ENCODE measurements around the gene RALGPS1.

Gene RALGPS1

GRCh38 chr9:127078988-127079387 is 164.4 kb downstream of the RALGPS1 start:
- H3K9me3 ChIP-seq (ENCODE audit: control insufficient read depth, low read depth, low read length), result no peaks in the 10 kb centered on the region

DNA sequence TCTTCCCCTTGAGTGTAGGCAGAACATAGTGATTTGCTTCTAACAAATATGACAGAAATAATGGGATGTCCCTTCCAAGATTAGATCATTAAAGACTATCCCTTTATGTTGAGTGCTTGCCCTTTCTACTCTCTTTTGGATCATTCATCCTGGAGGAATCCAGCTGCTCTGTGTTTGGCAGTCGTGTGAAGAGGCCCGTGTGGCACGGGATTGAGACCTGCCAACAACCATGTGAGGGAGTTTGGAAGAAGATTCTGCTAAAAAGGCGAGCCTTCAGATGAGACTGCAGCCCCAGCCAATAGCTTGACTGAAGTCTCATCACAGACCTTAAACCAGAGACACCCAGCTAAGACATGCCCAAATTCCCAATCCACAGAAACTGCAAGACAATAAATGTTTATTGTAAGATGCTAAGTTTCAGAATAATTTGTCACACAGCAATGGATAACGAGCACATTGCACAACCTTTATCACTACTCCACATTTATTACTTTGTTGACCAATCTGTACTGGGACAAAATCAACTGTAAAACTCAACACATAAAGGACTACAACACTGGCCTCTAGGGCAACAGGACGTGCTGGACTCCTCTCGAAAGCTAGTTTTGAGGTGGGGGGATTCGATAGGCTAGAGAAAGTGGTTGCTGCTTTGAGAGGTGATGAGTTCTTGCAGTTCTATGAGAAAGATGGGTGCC is 165.0 kb downstream of the RALGPS1 start:
- Histone ChIP-seq H3K4me1 (ENCODE audit: control insufficient read depth, low read depth, low read length) (peaks cover 33% of the 10 kb centered on the region), H3K27ac (ENCODE audit: low read length) (no peak overlapping the region), H3K36me3 (ENCODE audit: control insufficient read depth, low read depth, low read length) (no peaks in the 10 kb centered on the region), H3K4me3 (ENCODE audit: low read length) (no peak overlapping the region), H3K9ac (ENCODE audit: low read length) (no peak overlapping the region), H3K9me3 (ENCODE audit: control insufficient read depth, low read depth, low read length) (no peaks in the 10 kb centered on the region), H3K27me3 (ENCODE audit: control insufficient read depth, insufficient read depth, low read length) (no peaks in the 10 kb centered on the region)

More at GRCh38 chr9:127078988-127079387, 164.4 kb downstream of the RALGPS1 start:
- Histone ChIP-seq H3K9ac (ENCODE audit: low read length) (no peak overlapping the region), H3K27ac (ENCODE audit: low read length) (no peak overlapping the region), H3K4me1 (ENCODE audit: control insufficient read depth, low read depth, low read length) (peaks cover 39% of the 10 kb centered on the region), H3K4me3 (ENCODE audit: low read length) (no peak overlapping the region), H3K36me3 (ENCODE audit: control insufficient read depth, low read depth, low read length) (no peaks in the 10 kb centered on the region), H3K27me3 (ENCODE audit: control insufficient read depth, insufficient read depth, low read length) (no peaks in the 10 kb centered on the region)

GRCh38 chr9:127081250-127082185 is 166.9 kb downstream of the RALGPS1 start:
- Histone ChIP-seq H3K9ac (ENCODE audit: low read length) (no peak overlapping the region), H3K4me3 (ENCODE audit: low read length) (no peak overlapping the region), H3K36me3 (ENCODE audit: control insufficient read depth, low read depth, low read length) (no peaks in the 10 kb centered on the region), H3K27me3 (ENCODE audit: control insufficient read depth, insufficient read depth, low read length) (no peaks in the 10 kb centered on the region), H3K4me1 (ENCODE audit: control insufficient read depth, low read depth, low read length) (peaks cover 14% of the 10 kb centered on the region), H3K9me3 (ENCODE audit: control insufficient read depth, low read depth, low read length) (no peaks in the 10 kb centered on the region), H3K27ac (ENCODE audit: low read length) (no peak overlapping the region)

DNA sequence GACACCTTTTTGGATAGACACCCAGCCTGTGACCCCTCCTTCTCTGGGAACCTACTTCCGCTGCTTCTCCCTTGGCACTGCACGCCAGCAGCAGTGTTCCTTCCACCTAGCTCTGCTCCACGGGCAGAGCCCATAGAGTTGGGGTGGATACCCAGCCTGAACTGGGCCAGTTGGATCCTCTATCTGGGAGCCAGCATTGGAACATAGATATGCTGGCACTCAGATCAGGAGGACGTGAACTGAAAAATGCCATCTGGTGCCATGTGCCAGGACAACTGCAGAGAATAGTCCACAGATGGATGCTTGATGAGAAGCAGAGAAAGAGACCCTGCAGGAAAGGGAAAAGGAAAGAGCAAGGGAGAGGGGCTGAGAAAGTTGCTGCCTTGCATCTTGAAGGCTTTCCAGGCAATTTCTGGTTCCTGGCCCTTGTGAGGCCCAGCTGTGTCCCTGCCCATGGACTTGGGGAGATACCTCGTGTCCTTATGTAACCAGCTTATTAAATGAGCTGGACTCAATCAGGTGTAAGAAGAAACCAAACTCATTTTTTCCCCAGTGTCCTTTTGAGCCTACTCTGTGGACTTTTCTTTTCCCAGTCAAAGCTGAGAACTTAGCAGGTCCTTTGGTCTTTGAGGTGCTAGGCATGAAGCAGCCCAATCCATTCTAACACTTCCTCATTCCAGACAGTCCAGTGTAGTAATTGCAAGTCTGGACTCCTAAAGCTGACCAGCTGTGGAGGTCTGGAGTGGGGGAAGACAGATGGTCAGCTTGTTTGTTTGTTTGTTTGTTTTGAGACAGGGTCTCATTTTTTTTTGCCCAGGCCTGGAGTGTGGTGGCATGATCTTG is 168.8 kb downstream of the RALGPS1 start:
- H3K4me1 ChIP-seq (ENCODE audit: control insufficient read depth, low read depth, low read length), result no peaks in the 10 kb centered on the region
- H3K27ac ChIP-seq (ENCODE audit: low read length), result no peak overlapping the region
- H3K27me3 ChIP-seq (ENCODE audit: control insufficient read depth, insufficient read depth, low read length), result no peaks in the 10 kb centered on the region
- H3K9ac ChIP-seq (ENCODE audit: low read length), result no peak overlapping the region
- no peaks in the 10 kb centered on the region for H3K9me3 ChIP-seq (ENCODE audit: control insufficient read depth, low read depth, low read length)
- no peak overlapping the region for H3K4me3 ChIP-seq (ENCODE audit: low read length)
- H3K36me3 ChIP-seq (ENCODE audit: control insufficient read depth, low read depth, low read length), result no peaks in the 10 kb centered on the region

- Histone ChIP-seq H3K27me3 (ENCODE audit: control insufficient read depth, insufficient read depth, low read length) (no peaks in the 10 kb centered on the region), H3K4me1 (ENCODE audit: control insufficient read depth, low read depth, low read length) (no peaks in the 10 kb centered on the region), H3K36me3 (ENCODE audit: control insufficient read depth, low read depth, low read length) (no peaks in the 10 kb centered on the region), H3K9ac (ENCODE audit: low read length) (no peak overlapping the region), H3K9me3 (ENCODE audit: control insufficient read depth, low read depth, low read length) (no peaks in the 10 kb centered on the region), H3K4me3 (ENCODE audit: low read length) (no peak overlapping the region), H3K27ac (ENCODE audit: low read length) (no peak overlapping the region)
Measured at GRCh38 chr9:127084076-127085039, 169.8 kb downstream of the RALGPS1 start.

GRCh38 chr9:127085186-127085585 is 170.6 kb downstream of the RALGPS1 start:
- H3K27ac ChIP-seq (ENCODE audit: low read length), result no peak overlapping the region
- H3K27me3 ChIP-seq (ENCODE audit: control insufficient read depth, insufficient read depth, low read length), result no peaks in the 10 kb centered on the region
- H3K36me3 ChIP-seq (ENCODE audit: control insufficient read depth, low read depth, low read length), result no peaks in the 10 kb centered on the region
- no peak overlapping the region for H3K4me3 ChIP-seq (ENCODE audit: low read length)
- H3K9me3 ChIP-seq (ENCODE audit: control insufficient read depth, low read depth, low read length), result no peaks in the 10 kb centered on the region
- H3K4me1 ChIP-seq (ENCODE audit: control insufficient read depth, low read depth, low read length), result no peaks in the 10 kb centered on the region
- no peak overlapping the region for H3K9ac ChIP-seq (ENCODE audit: low read length)

- H3K9ac ChIP-seq (ENCODE audit: low read length), result no peak overlapping the region
- no peak overlapping the region for H3K27ac ChIP-seq (ENCODE audit: low read length)
- H3K4me1 ChIP-seq (ENCODE audit: control insufficient read depth, low read depth, low read length), result no peaks in the 10 kb centered on the region
- H3K4me3 ChIP-seq (ENCODE audit: low read length), result no peak overlapping the region
- no peaks in the 10 kb centered on the region for H3K36me3 ChIP-seq (ENCODE audit: control insufficient read depth, low read depth, low read length)
- H3K9me3 ChIP-seq (ENCODE audit: control insufficient read depth, low read depth, low read length), result no peaks in the 10 kb centered on the region
- H3K27me3 ChIP-seq (ENCODE audit: control insufficient read depth, insufficient read depth, low read length), result no peaks in the 10 kb centered on the region
Measured at GRCh38 chr9:127086771-127087170, 172.2 kb downstream of the RALGPS1 start.

- Histone ChIP-seq H3K27ac (ENCODE audit: low read length) (no peak overlapping the region), H3K27me3 (ENCODE audit: control insufficient read depth, insufficient read depth, low read length) (no peaks in the 10 kb centered on the region), H3K4me1 (ENCODE audit: control insufficient read depth, low read depth, low read length) (no peaks in the 10 kb centered on the region), H3K9ac (ENCODE audit: low read length) (no peak overlapping the region), H3K36me3 (ENCODE audit: control insufficient read depth, low read depth, low read length) (no peaks in the 10 kb centered on the region), H3K4me3 (ENCODE audit: low read length) (no peak overlapping the region), H3K9me3 (ENCODE audit: control insufficient read depth, low read depth, low read length) (no peaks in the 10 kb centered on the region)
Measured at GRCh38 chr9:127087411-127087810, 172.8 kb downstream of the RALGPS1 start.

DNA sequence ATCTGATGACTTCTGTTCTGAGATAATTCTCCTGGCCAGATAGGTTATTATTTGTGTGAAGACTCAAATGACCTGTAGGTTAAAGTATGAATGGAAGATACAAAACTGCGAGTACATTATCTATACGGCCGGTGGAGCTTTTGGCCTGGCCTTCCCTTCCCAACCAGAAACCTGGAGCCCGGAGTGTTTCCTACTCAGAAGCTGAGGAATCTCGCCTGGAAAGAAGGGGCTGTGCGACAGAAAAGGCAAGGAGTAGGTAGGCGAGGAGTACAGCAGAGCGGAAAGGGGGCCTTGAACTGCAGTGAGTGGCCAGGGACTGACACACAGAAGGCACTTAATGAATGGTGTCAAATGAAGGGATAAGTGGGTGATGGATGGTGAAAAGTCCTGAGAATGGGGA is 173.3 kb downstream of the RALGPS1 start:
- H3K27me3 ChIP-seq (ENCODE audit: control insufficient read depth, insufficient read depth, low read length), result no peaks in the 10 kb centered on the region
- no peaks in the 10 kb centered on the region for H3K4me1 ChIP-seq (ENCODE audit: control insufficient read depth, low read depth, low read length)
- H3K4me3 ChIP-seq (ENCODE audit: low read length), result no peak overlapping the region
- H3K9ac ChIP-seq (ENCODE audit: low read length), result no peak overlapping the region
- H3K9me3 ChIP-seq (ENCODE audit: control insufficient read depth, low read depth, low read length), result no peaks in the 10 kb centered on the region
- no peak overlapping the region for H3K27ac ChIP-seq (ENCODE audit: low read length)
- no peaks in the 10 kb centered on the region for H3K36me3 ChIP-seq (ENCODE audit: control insufficient read depth, low read depth, low read length)

GRCh38 chr9:127088724-127089615 is 174.4 kb downstream of the RALGPS1 start:
- H3K4me1 ChIP-seq (ENCODE audit: control insufficient read depth, low read depth, low read length), result no peaks in the 10 kb centered on the region
- no peak overlapping the region for H3K9ac ChIP-seq (ENCODE audit: low read length)
- no peaks in the 10 kb centered on the region for H3K9me3 ChIP-seq (ENCODE audit: control insufficient read depth, low read depth, low read length)
- H3K27ac ChIP-seq (ENCODE audit: low read length), result no peak overlapping the region
- H3K36me3 ChIP-seq (ENCODE audit: control insufficient read depth, low read depth, low read length), result no peaks in the 10 kb centered on the region
- H3K27me3 ChIP-seq (ENCODE audit: control insufficient read depth, insufficient read depth, low read length), result no peaks in the 10 kb centered on the region
- no peak overlapping the region for H3K4me3 ChIP-seq (ENCODE audit: low read length)

Measured in iPS-18a (cell line).